ENCODE measurements around the gene SH3PXD2A.
"Not testable (repeated sequence)": the region's sequence is repeated elsewhere in the genome, so short reads cannot be mapped to it uniquely, and the experiment has no call there.

Gene SH3PXD2A

DNA sequence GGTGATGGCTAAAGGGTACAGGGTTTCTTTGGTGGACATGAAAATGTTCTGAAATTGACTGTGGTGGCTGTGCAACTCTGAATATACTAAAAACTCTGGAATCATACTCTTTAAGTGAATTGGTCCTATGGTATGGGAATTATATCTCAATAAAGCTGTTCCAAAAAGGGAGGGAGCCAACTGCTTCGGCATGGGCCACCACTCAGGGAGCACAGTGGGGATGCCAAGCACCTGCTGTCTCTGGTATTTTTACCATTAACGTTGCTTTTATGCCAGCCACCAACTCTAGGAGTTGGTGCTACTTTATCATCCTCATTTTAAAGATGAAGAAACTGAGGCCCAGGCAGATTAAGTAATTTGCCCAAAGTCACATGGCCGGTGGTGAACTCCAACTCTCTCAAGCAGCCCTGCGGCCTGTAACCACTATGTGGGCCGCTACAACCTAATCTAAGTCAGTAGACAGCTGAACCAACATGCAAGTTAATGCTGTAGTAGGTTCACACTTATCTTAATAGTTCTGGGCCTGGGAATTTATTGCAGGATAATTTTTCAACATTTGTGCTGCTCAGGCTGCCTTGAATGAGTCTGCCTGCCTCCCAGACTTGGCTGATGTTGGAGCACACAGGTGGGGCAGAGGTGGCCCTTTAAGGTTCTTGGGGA, 20.8 kb downstream of the SH3PXD2A start:
- DNase-seq (ENCODE audit: low spot score), result no peak

- no peak for DNase-seq (ENCODE audit: low spot score)
Observed at GRCh38 chr10:103833731-103834365, 21.5 kb downstream of the SH3PXD2A start.

DNA sequence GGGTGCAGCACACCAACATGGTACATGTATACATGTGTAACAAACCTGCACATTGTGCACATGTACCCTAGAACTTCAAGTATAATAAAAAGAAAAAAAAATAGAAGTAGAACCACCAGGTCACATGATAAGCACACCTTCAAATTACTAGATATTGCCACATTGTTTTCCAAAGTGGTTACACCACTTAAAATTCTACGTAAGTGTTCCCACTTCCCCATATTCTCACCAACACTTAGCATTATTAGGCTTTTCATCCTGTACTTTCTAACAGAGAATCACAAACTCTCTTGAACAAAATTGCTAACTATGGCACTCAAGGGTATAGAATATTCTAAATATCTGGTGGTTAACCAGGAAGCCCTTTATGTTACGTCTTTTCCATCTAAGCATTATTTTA, 22.6 kb downstream of the SH3PXD2A start:
- DNase-seq (ENCODE audit: low spot score), result no peak

DNA sequence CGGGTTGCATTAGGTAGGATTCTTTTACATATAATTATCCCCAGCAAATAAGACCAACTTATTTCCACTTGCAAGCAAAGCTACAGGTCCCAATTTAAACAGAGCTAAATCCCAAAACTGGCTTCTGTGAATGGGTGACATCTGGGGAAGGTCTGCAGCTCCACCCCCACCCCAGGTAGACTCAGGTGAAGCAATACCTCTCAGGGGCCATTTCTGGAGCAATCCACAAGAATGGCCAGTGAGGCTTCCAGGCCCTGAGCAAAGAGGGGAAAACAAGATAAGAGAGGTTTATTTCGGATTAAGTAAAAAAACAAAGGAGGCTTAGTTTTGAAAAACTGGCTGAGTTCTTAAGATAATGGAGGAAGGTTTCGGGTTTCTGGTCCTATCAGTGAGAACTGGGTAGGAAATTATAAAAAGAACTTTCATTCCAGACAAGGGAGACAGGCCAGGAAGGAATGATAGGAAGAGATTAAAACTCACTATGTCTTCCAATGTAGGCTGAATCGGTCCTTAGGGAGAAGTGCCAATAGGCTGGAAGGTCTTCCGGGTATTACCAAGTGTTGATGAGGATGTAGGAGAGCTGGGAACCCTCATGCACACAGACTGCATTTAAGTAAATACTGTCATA, 25.4 kb downstream of the SH3PXD2A start:
- DNase-seq (ENCODE audit: low spot score), result no peak

- no peak for DNase-seq (ENCODE audit: low spot score)
Observed at GRCh38 chr10:103829278-103829677, 26.1 kb downstream of the SH3PXD2A start.

DNA sequence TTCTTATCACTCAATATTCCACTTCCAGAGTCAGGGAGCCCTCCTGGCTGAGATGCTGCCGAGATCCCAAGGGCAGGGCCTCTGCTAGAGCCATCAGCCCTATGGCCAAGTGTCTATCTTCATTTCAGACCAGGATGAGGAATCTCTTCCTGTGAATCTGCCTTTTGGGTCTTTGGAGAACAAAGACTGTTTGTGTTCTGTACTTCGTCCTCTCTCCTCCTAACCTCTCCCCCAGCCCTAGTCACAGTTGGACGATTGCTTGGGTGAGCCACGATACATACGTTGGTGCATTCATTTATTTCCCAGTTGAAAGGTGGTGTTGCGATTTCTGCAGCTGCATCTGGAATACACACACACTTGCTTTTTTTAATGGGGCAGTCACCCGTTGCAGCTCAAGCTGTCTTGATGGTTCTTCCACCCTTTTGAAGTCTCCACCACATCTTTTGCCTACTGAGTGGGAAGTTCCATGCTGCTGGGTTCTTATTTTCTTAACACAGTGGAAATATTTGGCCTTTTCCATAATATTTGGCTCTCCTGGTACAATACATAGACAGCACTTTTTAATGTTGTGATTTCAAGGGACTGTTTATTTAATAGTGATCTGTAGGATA, 26.7 kb downstream of the SH3PXD2A start:
- DNase-seq (ENCODE audit: low spot score), result no peak

DNA sequence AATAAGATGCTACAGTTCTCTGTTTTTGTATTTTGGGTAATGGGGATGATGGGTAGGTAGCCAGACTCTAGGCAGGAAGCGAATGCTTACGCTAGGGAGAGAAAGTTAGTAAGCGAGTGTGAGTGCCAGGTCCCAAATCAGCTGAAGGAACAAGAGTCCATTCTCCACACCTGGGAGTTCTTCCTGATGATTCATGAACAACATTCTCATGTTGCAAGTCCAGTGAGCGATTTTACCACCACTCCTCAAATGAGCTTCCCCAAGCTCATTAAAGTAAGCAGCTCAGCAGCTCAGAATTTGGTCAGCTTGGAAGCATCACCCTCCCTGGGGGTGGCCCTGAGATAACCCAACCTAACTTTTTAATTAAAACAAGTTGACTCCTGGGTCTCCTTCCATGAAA, 27.3 kb downstream of the SH3PXD2A start:
- no peak for DNase-seq (ENCODE audit: low spot score)

DNA sequence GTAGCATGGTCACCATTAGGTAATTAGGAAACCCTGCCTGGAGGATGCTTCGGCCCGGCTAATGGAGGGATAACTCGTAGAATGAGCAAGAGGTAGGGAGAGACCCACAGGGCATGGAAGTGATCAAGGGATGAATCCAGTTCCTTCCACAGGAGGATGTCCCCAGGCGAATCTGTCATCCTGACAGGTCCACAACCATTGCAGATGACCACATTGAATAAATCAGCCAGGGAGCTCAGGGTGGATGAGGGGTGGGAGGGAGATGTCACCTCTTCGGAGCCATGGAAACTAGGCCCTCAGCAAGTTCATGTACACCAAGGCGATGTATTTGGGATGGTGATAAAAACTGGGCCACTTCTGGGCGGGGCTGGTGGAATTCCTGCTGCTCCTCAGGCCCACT, 28.5 kb downstream of the SH3PXD2A start:
- DNase-seq (ENCODE audit: low spot score), result no peak

DNA sequence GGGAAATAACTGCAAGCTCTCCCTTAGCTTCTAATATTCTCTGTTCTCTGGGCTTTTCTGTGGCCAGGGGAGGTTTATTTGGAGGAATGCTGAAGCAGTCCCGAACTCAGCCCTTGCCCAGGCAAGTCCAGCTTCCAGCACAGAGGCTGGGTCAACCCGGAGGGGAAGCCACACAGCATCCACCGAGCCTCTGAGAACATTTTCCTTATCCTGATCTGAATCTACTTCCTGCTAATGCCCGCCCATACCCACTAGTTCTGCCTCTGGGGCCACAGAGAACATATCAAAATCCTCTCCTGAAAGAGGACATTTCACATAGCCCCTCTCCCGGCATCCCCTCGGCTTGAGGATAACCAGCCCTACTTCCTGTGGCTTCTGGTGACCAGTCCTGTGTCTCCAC, 31.1 kb downstream of the SH3PXD2A start:
- no peak for DNase-seq (ENCODE audit: low spot score)

- DNase-seq (ENCODE audit: low spot score), result no peak
Observed at GRCh38 chr10:103823706-103824272, 31.6 kb downstream of the SH3PXD2A start.

DNA sequence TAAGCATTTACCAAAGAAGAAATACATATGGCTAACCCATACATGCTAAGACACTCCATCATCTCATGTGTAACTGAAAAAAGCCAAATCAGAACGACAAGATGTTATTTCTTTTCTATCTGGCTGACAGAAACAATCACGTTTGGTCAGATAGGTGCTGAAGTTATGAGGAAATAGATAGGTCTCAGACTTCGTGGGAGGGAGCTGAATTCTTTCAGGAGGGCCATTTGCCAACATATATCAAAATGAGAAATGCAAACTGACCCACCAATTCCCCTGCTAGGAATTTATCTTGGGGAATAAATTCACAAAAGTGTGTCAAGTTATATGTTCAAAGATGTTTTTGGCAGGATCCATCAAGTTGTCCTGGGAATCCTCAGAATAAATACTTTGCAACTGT, 32.6 kb downstream of the SH3PXD2A start:
- DNase-seq (ENCODE audit: low spot score), result no peak

GRCh38 chr10:103822107-103822716, 33.2 kb downstream of the SH3PXD2A start:
- DNase-seq (ENCODE audit: low spot score), result no peak

DNA sequence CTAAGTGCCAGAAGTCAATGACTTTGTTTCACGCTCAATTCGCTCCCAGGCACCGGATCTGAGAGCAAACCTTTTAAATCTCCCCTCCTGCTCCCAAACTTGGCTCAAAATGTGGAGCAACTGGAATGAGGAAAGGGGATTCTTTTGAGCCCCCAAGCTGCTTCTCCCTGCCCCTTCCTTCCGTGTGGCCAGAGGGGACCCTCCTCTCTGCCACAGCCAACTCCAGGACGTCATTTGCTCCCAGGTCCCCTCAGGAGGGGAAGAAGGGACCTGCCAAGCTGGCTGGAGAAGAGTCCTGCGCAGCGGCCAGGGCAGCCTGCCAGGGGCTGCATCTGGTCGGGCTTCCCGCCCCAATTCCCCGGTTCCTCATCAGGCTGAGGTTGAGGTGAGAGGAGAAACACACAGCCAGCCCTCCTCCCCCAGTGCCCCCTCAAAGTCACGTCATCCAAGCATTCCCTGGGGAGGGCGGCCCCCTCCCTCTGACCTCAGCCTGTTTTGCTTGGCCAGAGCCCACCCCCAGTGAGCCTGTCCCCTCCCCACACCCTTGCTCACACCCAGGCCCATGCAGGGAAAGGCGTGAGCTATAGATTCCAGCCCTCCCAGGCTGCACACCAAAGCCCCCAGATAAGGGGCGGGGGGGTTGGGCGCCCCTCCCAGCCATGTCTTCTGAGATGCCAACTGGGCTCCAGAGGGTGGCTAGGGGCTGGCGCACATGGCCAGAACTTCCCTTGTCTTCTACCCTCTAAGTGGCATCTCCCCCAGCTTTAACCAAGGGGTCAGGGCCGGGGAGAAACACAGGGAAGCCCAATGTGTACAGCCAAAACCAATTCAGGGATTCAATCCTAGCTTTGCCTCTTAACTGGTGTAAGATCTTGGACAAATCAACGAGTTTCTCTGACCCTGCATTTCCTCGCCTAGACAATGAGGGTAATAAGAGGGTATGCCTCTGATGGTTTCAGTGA, 35.0 kb downstream of the SH3PXD2A start:
- no peak for DNase-seq (ENCODE audit: low spot score)

- DNase-seq (ENCODE audit: low spot score), result no peak
Observed at GRCh38 chr10:103819493-103819892, 35.9 kb downstream of the SH3PXD2A start.

DNA sequence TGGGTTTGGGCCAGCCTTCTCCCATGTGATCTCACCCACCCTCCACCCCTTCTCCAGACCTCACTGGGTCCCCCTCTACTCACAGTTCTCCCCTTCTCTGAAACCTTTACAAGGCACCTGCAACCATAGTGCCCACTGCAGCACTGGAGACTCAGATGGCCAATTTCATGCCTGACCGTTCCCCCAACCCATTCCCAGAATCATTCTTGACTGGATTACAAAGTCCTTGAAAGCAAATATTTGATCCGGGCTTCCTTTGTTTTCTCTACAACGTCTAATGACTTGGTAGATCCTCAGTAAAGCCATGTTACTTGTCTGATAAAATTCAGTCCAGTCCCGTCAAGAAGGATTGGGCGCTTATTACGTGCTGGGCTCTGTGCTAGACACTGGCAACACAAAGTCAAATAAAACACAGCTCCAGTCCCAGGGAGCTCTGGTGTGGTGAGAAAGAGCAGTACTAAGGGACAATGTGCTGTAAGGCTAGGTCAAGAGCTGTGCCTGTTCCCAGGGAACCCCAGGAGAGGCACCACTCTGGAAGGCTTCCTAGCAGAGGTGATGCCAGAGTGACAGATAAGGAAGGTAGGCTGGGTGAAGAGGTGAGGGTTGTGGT, 36.5 kb downstream of the SH3PXD2A start:
- no peak for DNase-seq (ENCODE audit: low spot score)

- no peak for DNase-seq (ENCODE audit: low spot score)
Observed at GRCh38 chr10:103818105-103818504, 37.3 kb downstream of the SH3PXD2A start.

GRCh38 chr10:103816431-103816830, 38.9 kb downstream of the SH3PXD2A start:
- no peak for DNase-seq (ENCODE audit: low spot score)

DNA sequence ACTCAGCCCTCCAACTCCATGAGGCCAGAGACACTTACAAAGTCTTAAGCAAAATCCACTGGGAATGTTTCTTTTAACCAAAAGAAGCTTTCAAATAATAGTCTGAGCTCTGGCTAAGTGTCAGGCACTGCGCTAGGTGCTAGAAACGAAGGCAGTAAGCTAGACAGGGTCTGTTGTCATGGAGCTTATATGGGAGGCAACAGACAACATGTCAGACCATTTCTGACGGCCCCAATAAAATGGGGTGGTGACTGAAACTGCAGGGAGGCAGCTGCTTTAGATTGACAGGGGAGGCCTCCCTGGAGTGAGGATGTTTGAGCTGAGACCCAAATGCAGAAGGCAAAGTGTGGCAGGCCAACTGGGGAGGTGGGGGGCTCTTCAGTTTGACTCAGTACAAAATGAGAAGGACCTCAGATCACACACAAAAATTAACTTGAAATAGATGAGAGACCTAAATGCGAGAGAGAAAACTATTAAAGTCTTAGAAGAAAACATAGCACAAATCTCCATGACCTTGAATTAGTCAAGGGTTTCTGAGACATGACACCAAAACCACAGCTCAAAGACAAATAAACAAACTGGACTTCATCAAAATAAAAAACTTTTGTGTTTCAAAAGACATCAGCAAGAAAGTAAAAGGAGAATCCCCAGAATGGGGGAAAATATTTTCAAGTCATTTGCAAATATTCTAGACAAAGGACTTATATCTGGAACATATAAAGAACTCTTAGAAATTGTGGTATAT, 40.6 kb downstream of the SH3PXD2A start:
- no peak for DNase-seq (ENCODE audit: low spot score)

- no peak for DNase-seq (ENCODE audit: low spot score)
Observed at GRCh38 chr10:103814105-103814504, 41.3 kb downstream of the SH3PXD2A start.

- not testable (repeated sequence) for DNase-seq (ENCODE audit: low spot score)
Observed at GRCh38 chr10:103813312-103813711, 42.1 kb downstream of the SH3PXD2A start.
